Adipocyte (in vitro differentiated cells): ENCODE data around the gene ROR1.

Experiments used
- DNase-seq: peaks from one replicate; pipeline ENCODE4 v3.0.0-alpha.2; 2015; ENCODE audit warnings: low read depth
- H3K27me3 ChIP-seq: replicated peaks from 2 replicates; pipeline ENCODE4 v1.7.0; 2013; ENCODE audit warnings: mild to moderate bottlenecking, low read length, moderate library complexity; ENCODE audit not compliant: control insufficient read depth, insufficient read depth
- H3K36me3 ChIP-seq: 2 replicates; pipeline ENCODE4 v1.7.0; 2013; ENCODE audit warnings: low read length, mild to moderate bottlenecking, moderate library complexity; ENCODE audit not compliant: control insufficient read depth, insufficient read depth, severe bottlenecking
- H3K4me1 ChIP-seq: 2 replicates; pipeline ENCODE4 v1.7.0; 2013; ENCODE audit warnings: mild to moderate bottlenecking, low read length, moderate library complexity; ENCODE audit not compliant: control insufficient read depth, insufficient read depth
- H3K4me3 ChIP-seq: 2 replicates; pipeline ENCODE4 v1.7.0; 2013; ENCODE audit warnings: mild to moderate bottlenecking, low read length, moderate library complexity
- H3K9ac ChIP-seq: 2 replicates; pipeline ENCODE4 v1.7.0; 2013; ENCODE audit warnings: mild to moderate bottlenecking, low read length, moderate library complexity
- H3K9me3 ChIP-seq: 2 replicates; pipeline ENCODE4 v1.7.0; 2013; ENCODE audit warnings: mild to moderate bottlenecking, low read length, moderate library complexity; ENCODE audit not compliant: control insufficient read depth

ROR1 gene

DNA sequence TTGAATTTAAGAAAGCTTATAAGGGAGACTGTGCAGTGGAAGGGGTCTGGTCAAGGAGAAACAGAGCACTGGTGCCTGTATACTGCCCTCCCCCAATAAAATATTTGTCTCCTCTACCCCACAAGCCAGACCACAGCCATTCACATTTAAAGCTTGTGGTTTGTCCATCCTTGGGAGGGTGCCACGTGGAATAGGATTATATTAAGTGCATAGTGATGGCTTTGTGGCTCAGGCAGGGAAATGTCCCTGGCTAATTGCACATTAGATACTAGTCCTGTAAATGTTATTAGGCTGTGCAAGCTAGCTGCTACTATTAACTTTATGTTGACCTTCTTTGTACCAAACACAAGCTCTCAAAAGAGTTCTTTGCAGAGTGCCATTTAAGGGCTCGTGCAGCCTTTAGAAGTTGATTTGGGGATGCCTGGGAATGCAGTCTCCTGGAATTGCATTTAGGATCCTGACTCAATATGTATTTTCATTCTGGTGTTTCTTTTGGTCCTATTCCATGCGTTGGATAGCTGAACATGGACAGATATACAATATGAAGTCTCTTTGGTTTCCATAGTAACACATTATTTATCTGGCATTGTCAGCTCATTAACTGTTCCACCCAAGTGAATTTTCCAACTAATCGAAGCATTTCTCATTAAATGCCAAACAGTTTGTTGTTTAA is 210.6 kb downstream of the ROR1 start:
- Histone ChIP-seq H3K27me3 (no peaks in the 10 kb centered on the region), H3K9me3 (no peaks in the 10 kb centered on the region), H3K9ac (peak overlapping the region; percentile 65), H3K4me1 (peaks cover 54% of the 10 kb centered on the region), H3K4me3 (peak overlapping the region; percentile 47), H3K36me3 (no peaks in the 10 kb centered on the region)
- DNase-seq, result no peak

DNA sequence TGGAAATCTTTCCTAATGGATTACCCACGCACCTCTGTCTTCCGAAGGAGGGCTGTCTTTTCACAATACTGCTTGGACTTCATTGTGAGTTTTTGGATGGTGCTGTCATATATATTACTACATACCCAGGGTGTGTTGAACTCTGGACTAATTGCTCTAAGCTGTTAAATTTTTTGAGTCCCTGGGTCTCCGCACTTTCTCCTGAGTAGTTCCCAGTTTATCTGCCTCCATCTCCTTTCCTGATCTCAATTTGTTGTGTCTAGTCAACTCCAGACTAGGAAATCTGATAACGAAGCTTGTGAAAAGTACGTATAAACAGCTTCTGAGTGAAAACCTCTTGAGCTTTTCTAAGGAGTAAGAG is 211.1 kb downstream of the ROR1 start:
- H3K36me3 ChIP-seq, result no peaks in the 10 kb centered on the region
- H3K4me1 ChIP-seq, result peaks cover 54% of the 10 kb centered on the region
- H3K4me3 ChIP-seq, result peak overlapping the region; percentile 47
- H3K9ac ChIP-seq, result peak overlapping the region; percentile 65
- no peaks in the 10 kb centered on the region for H3K9me3 ChIP-seq
- no peak for DNase-seq
- no peaks in the 10 kb centered on the region for H3K27me3 ChIP-seq

DNA sequence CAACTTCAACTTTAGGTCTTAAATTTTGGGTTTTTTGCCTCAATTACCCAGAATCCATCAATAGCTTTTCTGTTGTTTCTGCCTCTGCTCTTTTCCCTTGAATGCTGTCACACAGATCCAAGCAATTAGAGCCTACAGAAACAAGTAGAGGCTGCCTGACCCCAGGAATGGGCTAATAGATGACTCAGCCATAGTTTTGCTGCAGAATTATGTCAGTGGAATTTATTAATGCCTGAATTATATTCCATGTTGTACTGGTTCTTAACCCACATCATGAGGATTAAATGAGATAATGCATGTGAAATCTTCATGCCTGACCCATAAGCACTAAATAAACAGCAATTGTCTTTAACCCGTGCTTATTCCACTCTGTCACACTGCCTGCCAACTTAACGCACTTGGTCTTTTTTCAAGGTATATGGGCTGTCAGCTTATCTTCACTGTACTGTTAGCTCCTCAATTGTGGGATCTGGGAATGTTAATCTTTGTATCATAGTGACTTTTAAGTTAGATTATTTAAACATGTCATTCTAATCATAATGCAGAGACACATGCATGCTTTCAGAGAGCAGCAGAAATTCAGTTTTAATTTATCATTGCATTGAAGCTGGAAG is 213.3 kb downstream of the ROR1 start:
- no peaks in the 10 kb centered on the region for H3K27me3 ChIP-seq
- no peak overlapping the region for H3K4me3 ChIP-seq
- no peaks in the 10 kb centered on the region for H3K9me3 ChIP-seq
- no peak overlapping the region for H3K9ac ChIP-seq
- H3K4me1 ChIP-seq, result peaks cover 54% of the 10 kb centered on the region
- no peaks in the 10 kb centered on the region for H3K36me3 ChIP-seq
- DNase-seq, result no peak

DNA sequence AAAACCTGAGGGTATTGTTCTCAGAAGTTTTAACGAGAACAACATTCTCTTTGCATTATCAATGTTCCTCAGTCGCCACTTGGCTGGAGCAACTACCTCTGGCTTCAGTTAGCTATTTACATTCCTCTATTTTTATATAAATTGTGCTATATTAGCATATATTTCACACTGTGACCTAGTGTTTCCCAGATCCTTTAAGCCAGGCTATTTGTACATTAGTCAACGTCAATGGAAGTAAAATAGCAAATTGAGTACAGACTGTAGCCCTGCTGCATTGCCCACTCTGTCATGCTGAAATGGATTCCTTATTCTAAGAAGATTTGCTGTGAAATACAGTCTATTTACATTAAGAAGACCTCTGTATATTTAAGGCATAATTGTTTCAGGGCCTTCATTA is 213.8 kb downstream of the ROR1 start:
- H3K9me3 ChIP-seq, result no peaks in the 10 kb centered on the region
- H3K36me3 ChIP-seq, result no peaks in the 10 kb centered on the region
- H3K27me3 ChIP-seq, result no peaks in the 10 kb centered on the region
- H3K4me1 ChIP-seq, result peaks cover 54% of the 10 kb centered on the region
- no peak overlapping the region for H3K9ac ChIP-seq
- DNase-seq, result no peak
- no peak overlapping the region for H3K4me3 ChIP-seq

DNA sequence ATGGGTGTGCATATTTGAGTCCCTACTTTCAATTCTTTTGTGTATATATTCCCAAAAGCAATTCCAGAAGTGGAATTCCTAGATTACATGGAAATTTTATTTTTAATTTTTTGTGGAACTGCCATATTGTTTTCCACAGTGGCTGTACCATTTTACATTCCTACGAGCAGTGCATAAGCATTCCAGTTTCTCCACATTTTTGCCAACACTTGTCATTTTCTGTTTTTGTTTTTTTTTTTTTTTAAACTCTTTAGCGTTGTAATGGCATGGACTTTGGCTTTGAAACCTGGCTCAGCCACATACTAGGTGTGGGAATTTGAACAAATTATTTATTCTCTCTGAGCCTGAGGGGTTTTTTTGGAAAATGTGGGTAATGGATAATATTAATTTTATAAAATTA is 215.1 kb downstream of the ROR1 start:
- peak overlapping the region; percentile 12 for H3K4me3 ChIP-seq
- peaks cover 46% of the 10 kb centered on the region for H3K4me1 ChIP-seq
- DNase-seq, result no peak
- H3K9ac ChIP-seq, result no peak overlapping the region
- H3K9me3 ChIP-seq, result no peaks in the 10 kb centered on the region
- no peaks in the 10 kb centered on the region for H3K36me3 ChIP-seq
- H3K27me3 ChIP-seq, result no peaks in the 10 kb centered on the region

DNA sequence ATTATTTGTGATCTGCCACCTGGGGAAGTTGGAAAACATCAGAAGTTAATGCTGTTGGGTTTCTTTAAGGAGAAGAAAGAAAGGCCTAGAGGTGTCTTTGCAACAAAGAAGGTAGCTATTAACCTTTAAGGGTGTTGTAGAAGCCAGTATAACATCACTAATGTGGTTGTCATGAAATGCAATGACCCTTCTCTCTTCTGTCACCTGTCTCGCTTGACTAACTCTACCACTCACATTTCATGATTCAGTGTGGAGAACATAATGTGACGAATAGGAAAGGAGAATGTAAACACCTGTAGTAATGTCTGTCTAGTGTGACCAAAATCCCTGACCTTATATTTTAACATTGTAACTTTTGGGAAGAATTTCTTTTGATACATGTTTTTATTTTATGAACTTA is 217.9 kb downstream of the ROR1 start:
- H3K36me3 ChIP-seq, result no peaks in the 10 kb centered on the region
- H3K4me1 ChIP-seq, result peaks cover 23% of the 10 kb centered on the region
- no peak overlapping the region for H3K9ac ChIP-seq
- no peaks in the 10 kb centered on the region for H3K9me3 ChIP-seq
- no peaks in the 10 kb centered on the region for H3K27me3 ChIP-seq
- DNase-seq, result no peak
- H3K4me3 ChIP-seq, result no peak overlapping the region

DNA sequence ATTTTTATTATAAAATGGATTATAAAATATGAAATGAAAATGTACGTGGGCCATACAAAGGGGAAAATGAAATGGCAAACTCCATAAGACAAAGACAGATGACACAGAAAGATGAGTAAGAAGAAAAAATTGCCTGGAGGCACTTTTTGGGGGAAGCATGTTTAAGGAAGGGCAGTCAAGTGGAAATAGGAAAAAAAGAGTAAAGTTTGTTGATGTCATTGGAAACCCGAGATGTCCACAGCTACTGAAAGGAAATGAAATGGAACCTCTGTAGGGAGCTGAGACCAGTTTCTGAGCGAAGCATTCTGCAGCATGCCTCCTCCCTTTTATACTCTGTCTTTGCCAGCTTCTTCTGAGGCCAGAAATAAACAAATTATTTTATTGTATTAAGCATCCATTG is 226.2 kb downstream of the ROR1 start:
- H3K27me3 ChIP-seq, result no peaks in the 10 kb centered on the region
- H3K36me3 ChIP-seq, result no peaks in the 10 kb centered on the region
- DNase-seq, result peak; percentile 76
- no peak overlapping the region for H3K9ac ChIP-seq
- no peaks in the 10 kb centered on the region for H3K9me3 ChIP-seq
- H3K4me1 ChIP-seq, result peaks cover 20% of the 10 kb centered on the region
- H3K4me3 ChIP-seq, result no peak overlapping the region

DNA sequence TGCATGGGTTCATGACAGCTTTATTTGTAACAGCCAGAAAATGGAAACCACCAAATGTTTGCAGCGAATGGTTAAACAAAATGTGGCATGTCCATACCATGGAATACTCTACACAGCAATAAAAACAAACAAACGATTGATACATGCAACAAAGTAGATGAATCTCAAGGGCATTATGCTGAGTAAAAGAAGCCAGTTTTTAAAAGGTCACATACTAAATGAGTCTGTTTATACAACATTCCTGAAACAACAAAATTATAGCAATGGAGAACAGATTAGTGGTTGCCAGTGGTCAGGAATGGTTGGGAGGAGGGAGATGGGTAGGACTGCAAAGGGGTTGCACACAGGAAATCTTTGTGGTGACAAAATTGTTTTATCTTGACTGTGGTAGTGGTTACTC is 227.2 kb downstream of the ROR1 start:
- Histone ChIP-seq H3K9ac (no peak overlapping the region), H3K36me3 (no peaks in the 10 kb centered on the region), H3K4me3 (no peak overlapping the region), H3K27me3 (no peaks in the 10 kb centered on the region), H3K9me3 (no peaks in the 10 kb centered on the region), H3K4me1 (peaks cover 23% of the 10 kb centered on the region)
- no peak for DNase-seq

DNA sequence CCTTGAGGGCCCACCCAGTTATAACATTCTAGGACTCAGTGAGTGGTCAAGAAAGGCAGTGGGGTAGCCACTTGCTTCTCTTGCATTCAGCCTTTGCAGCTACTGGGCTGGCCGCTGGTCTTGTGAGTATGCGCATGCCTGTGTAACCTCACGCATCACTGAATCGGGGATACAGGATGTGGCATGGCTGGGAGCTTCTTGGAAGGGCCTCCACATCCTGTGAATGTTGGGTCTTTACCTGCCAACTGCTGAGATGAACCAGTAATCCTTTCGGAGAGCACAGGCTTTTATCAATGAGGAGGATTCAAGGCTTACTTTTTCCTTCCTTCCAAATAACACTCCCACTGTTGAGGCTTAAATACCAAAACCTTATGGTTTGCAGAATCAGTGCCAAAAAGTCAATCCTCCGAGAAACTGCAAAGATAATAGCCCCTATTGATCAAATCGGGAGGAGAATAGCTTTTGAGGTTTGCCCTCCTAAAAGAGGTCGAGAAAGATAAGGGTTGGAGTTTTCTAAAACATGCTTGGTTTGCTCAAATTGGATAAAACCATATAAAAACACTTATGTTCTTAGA is 230.7 kb downstream of the ROR1 start:
- no peak for DNase-seq
- H3K27me3 ChIP-seq, result no peaks in the 10 kb centered on the region

DNA sequence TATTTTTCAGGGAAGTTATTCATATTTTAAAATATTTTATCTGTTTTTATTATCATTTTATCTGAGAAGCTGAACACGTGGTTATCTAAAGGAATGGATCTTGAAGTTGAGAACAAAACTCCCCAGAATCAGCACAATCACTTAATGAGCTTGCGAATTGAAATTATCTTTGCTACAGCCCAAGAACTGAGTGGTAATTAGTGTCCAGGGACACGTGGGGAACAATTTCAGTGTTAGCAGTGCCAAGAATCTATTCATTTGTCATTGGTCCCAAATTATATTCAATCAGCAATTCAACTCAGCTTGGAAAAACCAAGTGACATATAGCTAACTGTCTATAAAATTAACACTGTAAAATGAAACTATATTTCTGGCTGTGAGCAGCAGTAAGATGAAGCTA is 232.0 kb downstream of the ROR1 start:
- no peak for DNase-seq
- peaks cover 5% of the 10 kb centered on the region for H3K36me3 ChIP-seq
- peaks cover 30% of the 10 kb centered on the region for H3K4me1 ChIP-seq
- H3K9ac ChIP-seq, result no peak overlapping the region
- no peaks in the 10 kb centered on the region for H3K27me3 ChIP-seq
- H3K4me3 ChIP-seq, result no peak overlapping the region
- H3K9me3 ChIP-seq, result no peaks in the 10 kb centered on the region

More for the DNA sequence above, 230.7 kb downstream of the ROR1 start:
- H3K4me1 ChIP-seq, result peaks cover 39% of the 10 kb centered on the region
- no peak overlapping the region for H3K9ac ChIP-seq
- no peaks in the 10 kb centered on the region for H3K9me3 ChIP-seq
- H3K36me3 ChIP-seq, result no peaks in the 10 kb centered on the region
- H3K4me3 ChIP-seq, result no peak overlapping the region

DNA sequence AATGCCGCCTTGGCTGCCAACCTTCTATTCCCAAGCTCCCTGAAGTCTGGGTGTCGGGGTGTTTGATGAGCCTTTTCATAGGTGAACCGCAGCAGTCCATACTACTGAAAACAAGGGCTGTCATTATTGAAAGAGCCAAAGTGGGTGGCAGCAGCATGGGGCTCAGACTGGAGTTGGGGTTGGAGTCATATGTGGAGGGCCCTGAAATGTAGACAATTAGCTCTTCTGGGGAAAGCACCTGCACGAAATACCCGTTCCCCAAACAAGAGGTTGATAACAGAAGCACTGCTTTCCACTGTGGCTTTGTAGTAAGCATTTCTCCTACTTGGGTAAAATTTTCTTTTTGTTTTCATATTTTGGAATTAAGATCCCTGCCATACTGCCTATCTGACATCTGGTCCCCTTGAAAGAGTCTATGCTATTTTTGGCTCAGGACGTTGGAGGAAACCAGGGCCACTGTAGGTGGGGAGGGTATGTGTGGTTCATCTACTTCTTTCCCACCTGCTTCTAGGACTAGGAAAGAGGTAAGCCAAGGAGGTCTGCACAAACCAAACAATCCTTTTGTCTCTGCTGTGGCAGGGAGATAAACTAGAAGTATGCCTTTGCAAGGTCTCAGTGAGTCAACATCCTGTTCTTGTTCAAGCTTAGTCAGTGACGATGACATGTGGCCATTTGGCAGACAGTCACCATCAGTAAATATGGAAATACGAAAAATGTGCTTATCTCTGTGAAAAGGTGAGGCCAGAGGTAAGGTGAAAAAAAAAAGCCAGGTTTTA is 232.6 kb downstream of the ROR1 start:
- no peaks in the 10 kb centered on the region for H3K9me3 ChIP-seq
- peaks cover 24% of the 10 kb centered on the region for H3K4me1 ChIP-seq
- H3K9ac ChIP-seq, result no peak overlapping the region
- peak overlapping the region; percentile 3 for H3K4me3 ChIP-seq
- DNase-seq, result peak; percentile 58
- H3K36me3 ChIP-seq, result peaks cover 5% of the 10 kb centered on the region
- no peaks in the 10 kb centered on the region for H3K27me3 ChIP-seq
